Ishikawa (cell line): ENCODE measurements around the gene INTS13.

ENCODE experiments used
- EP300 ChIP-seq: IDR thresholded peaks from 2 replicates; pipeline ENCODE4 v1.6.1; 2012; ENCODE audit warnings: borderline replicate concordance
- TF ChIP-seq, protein P1 (sequence below): IDR thresholded peaks from 2 replicates; pipeline ENCODE4 v1.6.1; 2012

DNA sequence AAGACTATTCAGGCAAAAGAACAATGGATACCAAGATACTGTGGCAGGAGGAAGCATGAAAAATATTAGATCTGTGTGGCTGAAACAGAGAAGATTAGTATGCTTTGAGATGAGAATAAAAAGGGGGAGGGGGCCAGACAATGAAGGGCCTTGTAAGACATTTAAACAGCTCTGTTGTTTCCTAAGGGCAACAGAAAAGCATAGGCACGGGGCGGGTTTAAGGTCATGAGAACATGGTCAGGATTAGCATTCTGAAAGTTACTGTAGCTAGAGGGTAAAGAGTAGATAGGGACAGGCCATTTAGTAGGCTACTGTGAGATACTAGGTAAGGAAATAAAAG is 18.6 kb downstream of the INTS13 start:
- no peak for TF ChIP-seq EP300
- TF ChIP-seq, protein P1, sequence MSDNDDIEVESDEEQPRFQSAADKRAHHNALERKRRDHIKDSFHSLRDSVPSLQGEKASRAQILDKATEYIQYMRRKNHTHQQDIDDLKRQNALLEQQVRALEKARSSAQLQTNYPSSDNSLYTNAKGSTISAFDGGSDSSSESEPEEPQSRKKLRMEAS: no peak
